HUES64 (cell line): Measurements from ENCODE around the gene ZNF593OS.
A peak's percentile ranks its signal among the peaks of the same experiment; 100 is the strongest.

Experiments used
- H3K27ac ChIP-seq: 2 replicates; pipeline ENCODE4 v1.7.0; 2013; ENCODE audit warnings: low read depth, low read length, inconsistent platforms
- H3K27me3 ChIP-seq: 2 replicates; pipeline ENCODE4 v1.6.1; 2013; ENCODE audit warnings: mild to moderate bottlenecking, low read length; ENCODE audit not compliant: insufficient read depth
- H3K36me3 ChIP-seq: 2 replicates; pipeline ENCODE4 v1.6.1; 2013; ENCODE audit warnings: mild to moderate bottlenecking, low read length; ENCODE audit not compliant: insufficient read depth
- H3K4me1 ChIP-seq: 2 replicates; pipeline ENCODE4 v1.6.1; 2013; ENCODE audit warnings: mild to moderate bottlenecking, low read length, moderate library complexity; ENCODE audit not compliant: insufficient read depth
- H3K4me3 ChIP-seq: 2 replicates; pipeline ENCODE4 v1.5.1; 2013; ENCODE audit warnings: mild to moderate bottlenecking, low read length, moderate library complexity
- H3K9ac ChIP-seq: 2 replicates; pipeline ENCODE4 v1.6.1; 2013; ENCODE audit warnings: mild to moderate bottlenecking, low read depth, low read length
- H3K9me3 ChIP-seq: 2 replicates; pipeline ENCODE4 v1.6.1; 2013; ENCODE audit warnings: low read depth, low read length; ENCODE audit not compliant: insufficient read depth
- WGBS: fragments of 150-250, 120-280 bp; methylation state at CpG from one replicate; pipeline ENCODE4 v1.1.7; 2013; ENCODE audit warnings: missing lambda C conversion rate; 5-methylcytosine and 5-hydroxymethylcytosine counted together

Gene ZNF593OS

DNA sequence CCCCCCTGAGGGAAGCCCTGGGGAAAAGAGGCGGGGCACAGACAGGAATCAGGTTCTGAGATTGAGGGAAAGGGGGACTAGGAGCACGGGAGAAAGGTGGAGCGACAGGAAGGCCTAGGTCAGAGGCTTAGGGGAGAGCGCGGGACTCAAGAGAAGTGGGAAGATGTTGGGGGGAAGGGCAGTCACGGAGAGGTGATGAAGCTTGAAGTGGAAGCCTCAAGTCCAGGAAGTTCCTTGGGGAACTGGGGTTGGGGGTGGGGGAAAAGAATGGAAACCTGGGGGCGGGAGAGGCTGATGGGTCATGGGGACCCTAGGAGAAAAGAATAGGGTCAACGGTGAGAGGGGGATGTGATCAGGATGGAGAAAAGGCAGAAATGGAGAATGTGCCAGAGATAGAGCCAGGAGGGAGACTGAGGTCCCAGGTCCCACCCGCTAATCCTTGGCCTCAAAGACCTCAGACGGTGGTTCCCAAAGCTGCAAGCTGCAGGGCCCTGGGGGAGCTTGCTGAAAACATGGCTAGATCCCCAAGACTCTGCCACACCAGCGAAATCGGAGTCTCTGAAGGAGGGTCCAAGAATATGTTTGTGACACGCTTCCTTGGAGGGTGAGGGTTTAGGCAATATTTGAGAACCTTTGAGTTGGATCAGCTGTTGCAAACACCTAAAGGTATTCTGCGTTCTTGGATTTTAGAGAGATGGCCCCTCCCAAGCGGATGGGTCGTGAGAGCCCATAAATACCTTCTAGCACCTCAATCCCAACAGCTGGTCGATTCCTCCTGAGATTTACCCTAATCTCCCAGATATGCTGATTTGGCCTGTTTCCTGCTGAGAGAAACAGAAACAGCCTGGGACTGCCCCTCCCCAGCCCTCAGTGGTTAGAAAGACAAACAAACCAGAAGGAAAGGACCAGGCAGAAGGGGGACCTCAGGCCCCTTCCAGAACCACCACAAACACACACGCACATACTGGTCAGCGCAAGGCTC, 6.5 kb downstream of the ZNF593OS start:
- Histone ChIP-seq H3K4me3 (peak overlapping the region; percentile 52), H3K36me3 (no peaks in the 10 kb centered on the region), H3K27me3 (peaks cover 64% of the 10 kb centered on the region), H3K27ac (peak overlapping the region; percentile 5; the same call in 1 of the 2 replicates), H3K4me1 (peaks cover 29% of the 10 kb centered on the region), H3K9ac (peak overlapping the region; percentile 32; the same call in 1 of the 2 replicates), H3K9me3 (no peaks in the 10 kb centered on the region)
- WGBS: 29% methylated on average over 19 of the region's 19 CpGs

GRCh38 chr1:26164036-26164860, 7.4 kb downstream of the ZNF593OS start:
- Histone ChIP-seq H3K27ac (peak overlapping the region; percentile 5; the same call in 1 of the 2 replicates), H3K9ac (peak overlapping the region; percentile 32; the same call in 1 of the 2 replicates), H3K4me3 (peak overlapping the region; percentile 52), H3K27me3 (peaks cover 73% of the 10 kb centered on the region), H3K36me3 (no peaks in the 10 kb centered on the region), H3K4me1 (peaks cover 29% of the 10 kb centered on the region), H3K9me3 (no peaks in the 10 kb centered on the region)
- WGBS: 8% methylated on average over 72 of the region's 72 CpGs

GRCh38 chr1:26163684-26164035, 8.0 kb downstream of the ZNF593OS start:
- Histone ChIP-seq H3K4me3 (peak overlapping the region; percentile 52; the same call in 1 of the 2 replicates), H3K9me3 (no peaks in the 10 kb centered on the region), H3K27ac (no peak overlapping the region), H3K27me3 (peaks cover 79% of the 10 kb centered on the region), H3K4me1 (peaks cover 29% of the 10 kb centered on the region), H3K9ac (no peak overlapping the region), H3K36me3 (no peaks in the 10 kb centered on the region)
- 84% methylated on average over 9 of the region's 9 CpGs for WGBS

DNA sequence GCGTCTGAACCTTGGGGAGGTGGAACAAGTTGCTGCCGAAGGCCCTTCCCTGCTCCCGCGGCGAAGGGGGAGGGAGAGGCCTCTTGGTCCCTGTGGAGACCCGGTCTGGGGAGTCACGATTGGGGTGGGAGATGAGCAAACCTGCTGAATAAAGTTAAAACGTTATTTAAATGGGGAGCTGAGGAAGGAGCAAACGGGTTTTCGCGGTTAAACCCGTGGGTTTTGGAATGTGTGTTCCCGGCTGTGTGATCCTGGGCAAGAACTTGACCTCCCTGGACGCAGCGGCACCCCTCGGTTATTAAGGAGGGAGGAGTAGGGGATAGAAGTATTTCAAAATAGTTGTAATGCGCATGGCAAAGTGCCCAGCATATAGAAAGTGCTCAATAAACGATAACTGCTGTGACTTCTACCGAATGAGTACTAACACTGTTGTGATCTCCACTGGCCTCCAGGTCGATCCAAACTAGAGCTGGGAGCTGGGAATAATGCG, 9.4 kb downstream of the ZNF593OS start:
- H3K4me3 ChIP-seq: peak overlapping the region; percentile 55
- H3K27me3 ChIP-seq: peaks cover 93% of the 10 kb centered on the region
- H3K4me1 ChIP-seq: peaks cover 37% of the 10 kb centered on the region
- H3K36me3 ChIP-seq: no peaks in the 10 kb centered on the region
- WGBS: 27% methylated on average over 21 of the region's 21 CpGs
- peak overlapping the region; percentile 70; the same call in 1 of the 2 replicates for H3K9ac ChIP-seq
- no peak overlapping the region for H3K27ac ChIP-seq
- H3K9me3 ChIP-seq: no peaks in the 10 kb centered on the region

- no peak overlapping the region for H3K27ac ChIP-seq
Measured at GRCh38 chr1:26161415-26162219, 10.0 kb downstream of the ZNF593OS start.

GRCh38 chr1:26160527-26161414, 10.9 kb downstream of the ZNF593OS start:
- peaks cover 97% of the 10 kb centered on the region for H3K27me3 ChIP-seq
- H3K4me3 ChIP-seq: peak overlapping the region; percentile 55
- H3K36me3 ChIP-seq: no peaks in the 10 kb centered on the region
- no peaks in the 10 kb centered on the region for H3K9me3 ChIP-seq
- peaks cover 42% of the 10 kb centered on the region for H3K4me1 ChIP-seq
- H3K27ac ChIP-seq: no peak overlapping the region
- peak overlapping the region; percentile 70 for H3K9ac ChIP-seq
- WGBS: 27% methylated on average over 18 of the region's 18 CpGs

More at GRCh38 chr1:26161415-26162219, 10.0 kb downstream of the ZNF593OS start:
- peaks cover 95% of the 10 kb centered on the region for H3K27me3 ChIP-seq
- peak overlapping the region; percentile 70 for H3K9ac ChIP-seq
- H3K36me3 ChIP-seq: no peaks in the 10 kb centered on the region
- peaks cover 37% of the 10 kb centered on the region for H3K4me1 ChIP-seq
- peak overlapping the region; percentile 55 for H3K4me3 ChIP-seq
- 1% methylated on average over 98 of the region's 98 CpGs for WGBS
- no peaks in the 10 kb centered on the region for H3K9me3 ChIP-seq

GRCh38 chr1:26159743-26160039, 11.9 kb downstream of the ZNF593OS start:
- H3K4me3 ChIP-seq: no peak overlapping the region
- no peak overlapping the region for H3K27ac ChIP-seq
- 71% methylated on average over 4 of the region's 4 CpGs for WGBS
- peaks cover 43% of the 10 kb centered on the region for H3K4me1 ChIP-seq
- H3K9ac ChIP-seq: no peak overlapping the region
- peaks cover 98% of the 10 kb centered on the region for H3K27me3 ChIP-seq
- H3K36me3 ChIP-seq: no peaks in the 10 kb centered on the region
- no peaks in the 10 kb centered on the region for H3K9me3 ChIP-seq

GRCh38 chr1:26158908-26159742, 12.5 kb downstream of the ZNF593OS start, which contains the start of gene FAM110D:
TSS of gene FAM110D (plus strand) at chr1:26159079. CDS start at chr1:26161292, 2,213 bp downstream.
- H3K4me3 ChIP-seq: peak within 1 kb of the TSS; percentile 37; the same call in 1 of the 2 replicates
- H3K27ac ChIP-seq: no peak within 1 kb of the TSS
- H3K27me3 ChIP-seq: peaks cover 99% of the 10 kb centered on the region
- H3K36me3 ChIP-seq: no peaks in the 10 kb centered on the region
- peaks cover 43% of the 10 kb centered on the region for H3K4me1 ChIP-seq
- H3K9me3 ChIP-seq: no peaks in the 10 kb centered on the region
- 0 out of 2 replicates have a peak within 1 kb of the TSS, but pooled peaks have one; percentile 2 for H3K9ac ChIP-seq
- WGBS: 24% methylated on average over 6 of the region's 6 CpGs

DNA sequence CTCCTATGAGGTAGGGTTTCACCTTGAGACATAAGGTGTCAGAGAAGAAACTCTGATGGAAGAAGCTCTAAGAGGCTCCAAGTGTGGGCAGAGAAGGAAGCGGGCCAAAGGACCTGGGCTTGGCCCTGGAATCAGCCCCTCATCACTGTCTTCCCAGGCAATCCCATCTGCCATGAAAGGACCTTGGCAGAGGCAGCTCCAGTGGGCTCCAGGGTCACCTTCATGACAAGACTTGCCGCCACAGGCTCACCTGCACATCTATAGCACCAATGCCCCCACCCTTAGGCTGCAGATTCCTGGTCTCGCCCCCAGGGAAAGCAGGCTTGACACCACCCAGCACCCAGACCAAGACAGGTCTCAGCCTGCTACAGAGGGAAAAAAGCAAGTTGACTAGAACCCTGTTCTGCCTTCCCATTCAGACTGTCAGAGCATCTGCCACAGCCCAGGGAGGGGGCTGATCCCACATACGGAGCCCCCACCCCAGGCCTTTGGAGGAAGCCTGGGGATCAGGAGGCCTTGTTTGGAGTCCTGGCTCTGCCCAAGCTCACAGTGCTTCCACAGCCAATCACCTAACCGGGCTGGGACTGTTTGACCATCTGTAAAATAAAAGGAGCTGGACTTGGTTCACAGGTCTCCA, 13.2 kb downstream of the ZNF593OS start:
- Histone ChIP-seq H3K4me3 (no peak overlapping the region; the same call in 1 of the 2 replicates), H3K36me3 (no peaks in the 10 kb centered on the region), H3K27ac (no peak overlapping the region), H3K27me3 (peaks cover 99% of the 10 kb centered on the region), H3K9me3 (no peaks in the 10 kb centered on the region), H3K4me1 (peaks cover 43% of the 10 kb centered on the region), H3K9ac (no peak overlapping the region)
- 74% methylated on average over 5 of the region's 5 CpGs for WGBS
